Measurements from ENCODE around the gene PHTF2.

Gene PHTF2

GRCh38 chr7:77766801-77767605 is 31.6 kb upstream of the PHTF2 start:
- Histone ChIP-seq H3K4me3 (ENCODE audit: low read depth, low read length) (no peak overlapping the region), H3K27ac (ENCODE audit: extremely low read depth, low read depth, low read length) (no peak overlapping the region), H3K4me1 (ENCODE audit: control insufficient read depth, insufficient read depth, low read length) (no peaks in the 10 kb centered on the region), H3K36me3 (ENCODE audit: control insufficient read depth in 2 of 2, insufficient read depth in 1 of 2, low read length in 2 of 2) (peaks cover 0 to 8% of the 10 kb centered on the region in 2 experiments; a peak in 1 of 3 replicates), H3K9me3 (ENCODE audit: control insufficient read depth, insufficient read depth, low read depth, low read length) (no peaks in the 10 kb centered on the region)
- ChIA-PET CTCF (interaction anchor here (0.7 kb wide), 1 partner anchor 49 kb away, joined by 3 read pairs; no protein-coding TSS in a partner anchor), POLR2A (no interaction called here)
- TF ChIP-seq PRDM1 (tag by site-specific recombination; IDR thresholded peaks at IDR 0.05) (peak; percentile 40), ZNF670 (tag by site-specific recombination; IDR thresholded peaks at IDR 0.05; ENCODE audit: low read depth) (no peak)

- CTCF ChIA-PET, result interaction anchor here (2.1 kb wide), 1 partner anchor 11 kb away, joined by 9 read pairs; no protein-coding TSS in a partner anchor
These were observed 28.3 kb upstream of the PHTF2 start for GRCh38 chr7:77770316-77770715.

More at GRCh38 chr7:77770316-77770715, 28.3 kb upstream of the PHTF2 start:
- peaks cover 4 to 24% of the 10 kb centered on the region in 2 experiments for H3K36me3 ChIP-seq (ENCODE audit: control insufficient read depth in 2 of 2, insufficient read depth in 1 of 2, low read length in 2 of 2)
- H3K4me1 ChIP-seq (ENCODE audit: control insufficient read depth, insufficient read depth, low read length), result no peaks in the 10 kb centered on the region
- no peak overlapping the region for H3K4me3 ChIP-seq (ENCODE audit: low read depth, low read length)
- H3K27ac ChIP-seq (ENCODE audit: extremely low read depth, low read depth, low read length), result no peak overlapping the region
- POLR2A ChIA-PET, result interaction anchor here (0.6 kb wide), 1 partner anchor 306 kb away, joined by 6 read pairs; no protein-coding TSS in a partner anchor
- TF ChIP-seq PRDM4 (tag by site-specific recombination; IDR thresholded peaks at IDR 0.05) (no peak), ZNF571 (tag by site-specific recombination; IDR thresholded peaks at IDR 0.05) (no peak), ZNF626 (tag by site-specific recombination; IDR thresholded peaks at IDR 0.05) (no peak), ATF2 (tag by site-specific recombination; IDR thresholded peaks at IDR 0.05; ENCODE audit: low read depth) (no peak), ZNF10 (tag by site-specific recombination; IDR thresholded peaks at IDR 0.05) (no peak), ZNF211 (tag by site-specific recombination; IDR thresholded peaks at IDR 0.05; ENCODE audit: low read depth) (no peak), ZNF585B (tag by site-specific recombination; IDR thresholded peaks at IDR 0.05) (no peak), ZNF37A (tag by site-specific recombination; IDR thresholded peaks at IDR 0.05) (no peak), REST (tag by site-specific recombination; IDR thresholded peaks at IDR 0.05) (no peak), ZNF76 (tag by site-specific recombination; IDR thresholded peaks at IDR 0.05; ENCODE audit: borderline replicate concordance, low read depth) (no peak), ZBTB21 (tag by site-specific recombination; IDR thresholded peaks at IDR 0.05) (no peak), ZNF558 (tag by site-specific recombination; IDR thresholded peaks at IDR 0.05) (no peak), ZNF174 (tag by site-specific recombination; IDR thresholded peaks at IDR 0.05) (no peak), ZNF391 (tag by site-specific recombination; IDR thresholded peaks at IDR 0.05; ENCODE audit: borderline replicate concordance, low read depth) (no peak), KLF16 (tag by site-specific recombination; IDR thresholded peaks at IDR 0.05) (no peak), ZNF155 (tag by site-specific recombination; IDR thresholded peaks at IDR 0.05) (no peak), KLF17 (tag by site-specific recombination; IDR thresholded peaks at IDR 0.05) (no peak), PRDM10 (tag by site-specific recombination; IDR thresholded peaks at IDR 0.05) (no peak), ZNF510 (tag by site-specific recombination; IDR thresholded peaks at IDR 0.05; ENCODE audit: insufficient replicate concordance) (no peak)
- H3K9me3 ChIP-seq (ENCODE audit: control insufficient read depth, insufficient read depth, low read depth, low read length), result no peaks in the 10 kb centered on the region
